ENCODE data around the gene SLC35F3.

DNA sequence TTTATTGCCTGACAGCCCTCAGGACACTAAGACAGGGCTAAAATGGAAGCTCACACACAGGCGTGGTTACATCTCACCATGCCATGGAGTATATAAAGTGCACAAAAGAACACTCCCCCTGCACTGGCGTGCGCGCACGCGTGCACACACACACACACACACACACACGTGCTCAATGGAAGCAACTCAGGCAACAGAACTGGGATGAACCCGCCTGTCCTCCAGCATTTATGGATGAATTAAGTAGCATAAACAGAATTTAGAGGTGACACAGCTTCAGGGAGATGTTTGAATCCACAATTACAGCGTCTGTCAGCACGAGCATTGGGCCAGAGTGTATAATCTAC is 322.3 kb downstream of the SLC35F3 start:
- no peak for TF ChIP-seq POLR2A (IDR thresholded peaks at IDR 0.05)
- TF ChIP-seq POLR2AphosphoS5 (IDR thresholded peaks at IDR 0.05; ENCODE audit: insufficient read depth in 1 of 2, low read depth in 1 of 2): no peak
- TF ChIP-seq, protein P1, sequence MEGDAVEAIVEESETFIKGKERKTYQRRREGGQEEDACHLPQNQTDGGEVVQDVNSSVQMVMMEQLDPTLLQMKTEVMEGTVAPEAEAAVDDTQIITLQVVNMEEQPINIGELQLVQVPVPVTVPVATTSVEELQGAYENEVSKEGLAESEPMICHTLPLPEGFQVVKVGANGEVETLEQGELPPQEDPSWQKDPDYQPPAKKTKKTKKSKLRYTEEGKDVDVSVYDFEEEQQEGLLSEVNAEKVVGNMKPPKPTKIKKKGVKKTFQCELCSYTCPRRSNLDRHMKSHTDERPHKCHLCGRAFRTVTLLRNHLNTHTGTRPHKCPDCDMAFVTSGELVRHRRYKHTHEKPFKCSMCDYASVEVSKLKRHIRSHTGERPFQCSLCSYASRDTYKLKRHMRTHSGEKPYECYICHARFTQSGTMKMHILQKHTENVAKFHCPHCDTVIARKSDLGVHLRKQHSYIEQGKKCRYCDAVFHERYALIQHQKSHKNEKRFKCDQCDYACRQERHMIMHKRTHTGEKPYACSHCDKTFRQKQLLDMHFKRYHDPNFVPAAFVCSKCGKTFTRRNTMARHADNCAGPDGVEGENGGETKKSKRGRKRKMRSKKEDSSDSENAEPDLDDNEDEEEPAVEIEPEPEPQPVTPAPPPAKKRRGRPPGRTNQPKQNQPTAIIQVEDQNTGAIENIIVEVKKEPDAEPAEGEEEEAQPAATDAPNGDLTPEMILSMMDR (IDR thresholded peaks at IDR 0.05): no peak
